ENCODE results near the gene GSK3A.

GSK3A gene

GRCh38 chr19:42250183-42250665 is 7.8 kb upstream of the GSK3A start:
- Histone ChIP-seq H3K79me2 (ENCODE audit: insufficient read depth, low read length) (peaks cover 38% of the 10 kb centered on the region), H3K9me2 (replicated peaks; ENCODE audit: low read depth, low read length) (no peaks in the 10 kb centered on the region), H3F3A (ENCODE audit: low read depth) (no peaks in the 10 kb centered on the region), H4K20me1 (ENCODE audit: insufficient read depth, low read length, poor library complexity, severe bottlenecking) (no peaks in the 10 kb centered on the region), H3K27me3 (ENCODE audit: insufficient read depth, low read length, poor library complexity, severe bottlenecking) (no peaks in the 10 kb centered on the region), H3K4me1 (ENCODE audit: insufficient read depth, low read length, poor library complexity, severe bottlenecking) (peaks cover 10% of the 10 kb centered on the region), H3K9me3 (ENCODE audit: insufficient read depth, low read depth, low read length) (no peaks in the 10 kb centered on the region), H2AFZ (ENCODE audit: low read length) (no peak overlapping the region), H3K9ac (ENCODE audit: low read depth, low read length, poor library complexity, severe bottlenecking) (no peak overlapping the region), H3K4me3 (ENCODE audit: low read length, poor library complexity, severe bottlenecking) (no peak overlapping the region), H3K4me2 (ENCODE audit: low read depth, low read length, poor library complexity, severe bottlenecking) (no peak overlapping the region), H3K36me3 (ENCODE audit: insufficient read depth, low read length) (no peaks in the 10 kb centered on the region)
- TF ChIP-seq EZH2phosphoT487 (IDR thresholded peaks at IDR 0.05; ENCODE audit: borderline replicate concordance): no peak
- TF ChIP-seq CTCF (conservative IDR thresholded peaks at IDR 0.05; ENCODE audit: low read length): no peak

- TF ChIP-seq EZH2phosphoT487 (IDR thresholded peaks at IDR 0.05; ENCODE audit: borderline replicate concordance): no peak
- no peak for TF ChIP-seq CTCF (conservative IDR thresholded peaks at IDR 0.05; ENCODE audit: low read length)
- no peaks in the 10 kb centered on the region for H3K9me2 ChIP-seq (replicated peaks; ENCODE audit: low read depth, low read length)
- H3K9me3 ChIP-seq (ENCODE audit: insufficient read depth, low read depth, low read length): no peaks in the 10 kb centered on the region
- H3K27me3 ChIP-seq (ENCODE audit: insufficient read depth, low read length, poor library complexity, severe bottlenecking): no peaks in the 10 kb centered on the region
- no peak overlapping the region for H2AFZ ChIP-seq (ENCODE audit: low read length)
- H3K4me2 ChIP-seq (ENCODE audit: low read depth, low read length, poor library complexity, severe bottlenecking): no peak overlapping the region
- no peak overlapping the region for H3K9ac ChIP-seq (ENCODE audit: low read depth, low read length, poor library complexity, severe bottlenecking)
- H3K36me3 ChIP-seq (ENCODE audit: insufficient read depth, low read length): no peaks in the 10 kb centered on the region
- peaks cover 37% of the 10 kb centered on the region for H3K79me2 ChIP-seq (ENCODE audit: insufficient read depth, low read length)
- peaks cover 13% of the 10 kb centered on the region for H3K4me1 ChIP-seq (ENCODE audit: insufficient read depth, low read length, poor library complexity, severe bottlenecking)
- H4K20me1 ChIP-seq (ENCODE audit: insufficient read depth, low read length, poor library complexity, severe bottlenecking): no peaks in the 10 kb centered on the region
- H3F3A ChIP-seq (ENCODE audit: low read depth): no peaks in the 10 kb centered on the region
- H3K4me3 ChIP-seq (ENCODE audit: low read length, poor library complexity, severe bottlenecking): no peak overlapping the region
Observed at GRCh38 chr19:42249769-42250168, 7.4 kb upstream of the GSK3A start.

GRCh38 chr19:42249149-42249750 is 6.8 kb upstream of the GSK3A start:
- H3K79me2 ChIP-seq (ENCODE audit: insufficient read depth, low read length): peaks cover 33% of the 10 kb centered on the region
- no peaks in the 10 kb centered on the region for H3F3A ChIP-seq (ENCODE audit: low read depth)
- H3K9ac ChIP-seq (ENCODE audit: low read depth, low read length, poor library complexity, severe bottlenecking): no peak overlapping the region
- peaks cover 13% of the 10 kb centered on the region for H3K4me1 ChIP-seq (ENCODE audit: insufficient read depth, low read length, poor library complexity, severe bottlenecking)
- H3K9me2 ChIP-seq (replicated peaks; ENCODE audit: low read depth, low read length): no peaks in the 10 kb centered on the region
- no peaks in the 10 kb centered on the region for H3K9me3 ChIP-seq (ENCODE audit: insufficient read depth, low read depth, low read length)
- TF ChIP-seq EZH2phosphoT487 (IDR thresholded peaks at IDR 0.05; ENCODE audit: borderline replicate concordance) (no peak), CTCF (conservative IDR thresholded peaks at IDR 0.05; ENCODE audit: low read length) (no peak)
- no peak overlapping the region for H3K4me2 ChIP-seq (ENCODE audit: low read depth, low read length, poor library complexity, severe bottlenecking)
- no peak overlapping the region for H2AFZ ChIP-seq (ENCODE audit: low read length)
- no peaks in the 10 kb centered on the region for H3K27me3 ChIP-seq (ENCODE audit: insufficient read depth, low read length, poor library complexity, severe bottlenecking)
- no peaks in the 10 kb centered on the region for H4K20me1 ChIP-seq (ENCODE audit: insufficient read depth, low read length, poor library complexity, severe bottlenecking)
- no peaks in the 10 kb centered on the region for H3K36me3 ChIP-seq (ENCODE audit: insufficient read depth, low read length)
- no peak overlapping the region for H3K4me3 ChIP-seq (ENCODE audit: low read length, poor library complexity, severe bottlenecking)
